Skin epidermis (tissue), 12 donors: ENCODE data around the gene ZNF197.
"Not testable (repeated sequence)": the region's sequence is repeated elsewhere in the genome, so short reads cannot be mapped to it uniquely, and the experiment has no call there.

Experiments used
- H3K27ac ChIP-seq, 21 experiments: fragments of 200-600 bp; sonication (generic) in 11 of 21; one replicate each; pipeline ENCODE4 v1.5.0; 2020; ENCODE audit warnings: mild to moderate bottlenecking in 3 of 21, inconsistent platforms in 2 of 21, moderate library complexity in 2 of 21
- H3K4me3 ChIP-seq, 7 experiments: fragments of 200-600 bp; sonication (generic) in 2 of 7; one replicate each; pipeline ENCODE4 v1.5.0; 2020; ENCODE audit warnings: inconsistent platforms in 2 of 7, mild to moderate bottlenecking in 2 of 7, moderate library complexity in 1 of 7

ZNF197 gene

GRCh38 chr3:44624749-44625480, at the start of gene ZNF197:
Gene ZNF197, plus strand, starts transcription at chr3:44625036. Its CDS starts 4,119 bp downstream, at chr3:44629155.
- Histone ChIP-seq H3K27ac (peak within 1 kb of the TSS; percentile 68 to 97 (median 89)), H3K4me3 (peak within 1 kb of the TSS; percentile 67 to 93 (median 78))

GRCh38 chr3:44576613-44577012, 48.2 kb upstream of the ZNF197 start:
- no peak overlapping the region for H3K4me3 ChIP-seq
- no peak overlapping the region for H3K27ac ChIP-seq

- H3K27ac ChIP-seq = not testable (repeated sequence)
Observed at GRCh38 chr3:44577354-44577952, 47.4 kb upstream of the ZNF197 start.

DNA sequence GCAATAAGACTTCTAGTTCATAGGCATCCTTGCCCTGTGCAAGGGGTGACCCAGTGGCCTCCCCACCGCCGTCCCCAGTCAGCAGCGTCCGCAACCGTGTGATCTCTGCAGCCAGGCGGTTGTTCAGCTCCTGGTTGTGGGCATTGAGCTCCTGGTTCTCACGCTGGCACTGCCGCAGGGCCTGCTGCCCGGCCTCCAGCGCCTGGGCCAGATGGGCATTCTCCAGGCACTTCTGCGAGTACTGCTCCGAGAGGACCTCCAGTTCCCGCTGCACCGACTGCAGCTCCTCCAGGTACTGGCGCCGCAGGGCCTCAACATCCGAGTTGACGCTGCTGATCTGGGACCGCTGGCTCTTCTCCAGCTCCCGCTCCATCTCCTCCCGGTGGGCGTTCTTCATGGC, 46.5 kb upstream of the ZNF197 start:
- not testable (repeated sequence) for H3K27ac ChIP-seq, H3K4me3 ChIP-seq

More at GRCh38 chr3:44577354-44577952, 47.4 kb upstream of the ZNF197 start:
- not testable (repeated sequence) for H3K4me3 ChIP-seq

GRCh38 chr3:44578924-44579515, 45.8 kb upstream of the ZNF197 start:
- H3K4me3 ChIP-seq, H3K27ac ChIP-seq: not testable (repeated sequence)

DNA sequence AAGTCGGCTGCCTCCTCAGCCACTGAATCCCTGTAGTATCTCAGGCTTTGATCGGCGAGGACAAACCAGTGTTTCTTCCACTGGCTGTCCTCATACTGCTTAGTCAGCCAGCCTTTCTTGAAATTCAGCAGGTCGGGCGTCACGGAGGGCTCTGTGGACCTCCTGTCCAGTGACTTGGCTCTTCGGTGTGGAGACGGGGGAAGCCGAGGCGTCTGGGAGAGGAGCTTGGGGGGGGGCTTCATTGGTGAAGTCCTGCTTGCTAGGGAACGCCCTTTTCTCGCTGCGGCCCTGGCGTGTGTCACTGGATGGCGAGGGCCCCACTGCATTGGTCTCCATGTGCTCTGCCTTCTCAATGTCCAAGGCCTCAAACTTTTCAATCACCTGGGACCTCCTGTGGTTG, 45.1 kb upstream of the ZNF197 start:
- not testable (repeated sequence) for H3K27ac ChIP-seq, H3K4me3 ChIP-seq

DNA sequence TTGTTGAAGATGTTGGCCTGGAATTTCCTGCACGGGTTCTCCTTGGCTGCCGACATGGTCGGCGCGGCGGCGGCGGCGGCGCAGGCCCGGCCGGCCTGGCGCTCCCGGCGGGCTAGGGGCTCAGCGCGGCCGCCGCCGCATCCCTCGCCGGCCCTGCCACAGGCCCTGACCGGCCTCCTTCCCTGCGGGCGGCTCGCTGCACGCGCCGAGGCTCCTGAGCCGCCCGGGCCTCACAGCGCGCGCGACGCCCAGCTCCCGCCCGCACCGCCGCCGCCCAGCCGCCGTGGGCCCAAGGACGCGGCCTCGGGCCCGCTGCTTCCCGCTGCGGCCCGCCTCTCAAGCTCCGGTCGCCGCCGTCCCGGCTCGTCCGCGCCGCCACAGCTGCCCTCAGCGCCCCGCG, 43.9 kb upstream of the ZNF197 start:
- H3K27ac ChIP-seq, H3K4me3 ChIP-seq: not testable (repeated sequence)

- Histone ChIP-seq H3K27ac (peak within 1 kb of the TSS in 19 of 21 experiments; percentile 19 to 87 (median 71)), H3K4me3 (peak within 1 kb of the TSS; percentile 35 to 53 (median 46))
Observed at GRCh38 chr3:44584646-44585501, 40.0 kb upstream of the ZNF197 start, which contains the start of gene ZNF660. Gene ZNF660, plus strand, starts transcription at chr3:44584964. Its CDS starts 9,230 bp downstream, at chr3:44594194.

DNA sequence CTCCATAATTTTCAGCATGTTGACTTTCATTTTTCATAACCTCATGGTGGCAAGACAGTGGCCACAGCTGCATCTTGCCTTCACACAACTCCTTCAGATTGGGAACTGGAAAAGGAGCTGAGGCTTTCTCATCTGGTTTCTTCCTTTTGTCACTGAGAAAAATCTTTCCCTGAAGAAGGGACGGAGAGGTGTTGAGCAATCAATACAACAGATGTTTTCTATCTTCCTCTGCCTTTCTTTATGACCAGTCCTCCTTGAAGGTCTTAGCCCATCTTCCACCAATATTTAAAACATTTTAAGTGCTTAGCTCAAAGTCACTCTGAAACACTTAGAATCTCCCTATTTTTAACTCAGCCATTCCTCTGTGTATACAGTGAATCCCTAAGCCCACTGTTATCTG, 28.2 kb upstream of the ZNF197 start:
- no peak overlapping the region for H3K4me3 ChIP-seq
- no peak overlapping the region for H3K27ac ChIP-seq

- Histone ChIP-seq H3K27ac (no peak overlapping the region), H3K4me3 (no peak overlapping the region)
Observed at GRCh38 chr3:44601749-44602148, 23.1 kb upstream of the ZNF197 start.

- H3K27ac ChIP-seq = no peak overlapping the region
- H3K4me3 ChIP-seq = no peak overlapping the region
Observed at GRCh38 chr3:44612678-44613077, 12.2 kb upstream of the ZNF197 start.

- no peak overlapping the region for H3K27ac ChIP-seq
- H3K4me3 ChIP-seq = no peak overlapping the region
Observed at GRCh38 chr3:44628716-44629115, 3.9 kb downstream of the ZNF197 start.

DNA sequence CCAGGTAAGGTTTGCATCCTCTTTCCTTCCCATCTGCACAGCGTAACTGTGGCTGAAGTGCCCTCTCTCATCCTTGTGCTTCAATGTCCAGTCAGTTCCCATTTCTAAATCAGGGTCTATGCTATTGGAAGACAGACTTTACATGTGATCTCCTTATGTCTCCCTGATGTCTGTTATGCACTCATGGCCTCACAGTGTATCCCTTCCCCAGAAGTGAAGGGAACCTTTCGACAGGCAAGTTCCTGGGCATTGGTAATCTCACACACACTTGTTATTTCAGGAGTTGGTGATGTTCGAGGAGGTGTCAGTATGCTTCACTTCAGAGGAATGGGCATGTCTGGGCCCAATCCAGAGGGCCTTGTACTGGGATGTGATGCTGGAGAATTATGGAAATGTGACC, 7.4 kb downstream of the ZNF197 start:
- no peak overlapping the region for H3K27ac ChIP-seq
- no peak overlapping the region for H3K4me3 ChIP-seq

GRCh38 chr3:44642337-44642736, 17.5 kb downstream of the ZNF197 start:
- Histone ChIP-seq H3K4me3 (no peak overlapping the region), H3K27ac (no peak overlapping the region)

DNA sequence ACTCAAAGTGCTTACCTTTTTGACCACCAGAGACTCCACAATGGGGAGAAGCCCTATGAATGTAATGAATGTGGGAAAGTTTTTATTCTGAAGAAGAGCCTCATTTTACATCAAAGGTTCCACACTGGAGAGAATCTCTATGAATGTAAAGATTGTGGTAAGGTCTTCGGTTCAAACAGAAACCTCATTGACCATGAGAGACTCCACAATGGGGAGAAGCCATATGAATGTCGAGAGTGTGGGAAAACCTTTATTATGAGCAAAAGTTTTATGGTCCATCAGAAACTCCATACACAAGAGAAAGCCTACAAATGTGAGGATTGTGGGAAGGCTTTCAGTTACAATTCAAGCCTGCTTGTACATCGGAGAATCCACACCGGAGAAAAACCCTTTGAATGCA, 18.2 kb downstream of the ZNF197 start:
- no peak overlapping the region for H3K4me3 ChIP-seq
- H3K27ac ChIP-seq = no peak overlapping the region

DNA sequence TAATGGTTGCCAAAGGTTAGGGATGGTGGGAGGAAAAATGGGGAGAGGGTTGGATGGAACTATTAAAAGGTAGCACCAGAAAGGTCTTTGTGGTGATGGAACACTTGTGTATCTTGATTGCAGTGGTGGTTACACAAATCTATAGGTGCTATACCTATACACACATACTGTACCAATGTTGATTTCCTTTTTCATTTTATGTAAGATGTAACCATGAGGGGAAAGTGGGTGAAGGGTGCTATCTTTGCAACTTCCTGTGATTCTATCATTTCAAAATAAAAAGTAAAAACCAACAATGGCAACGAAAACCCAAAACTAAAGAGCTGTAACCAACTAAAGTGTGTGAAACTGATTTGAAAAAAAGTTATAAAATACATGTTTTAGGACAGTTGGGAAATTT, 22.9 kb downstream of the ZNF197 start:
- Histone ChIP-seq H3K27ac (no peak overlapping the region), H3K4me3 (no peak overlapping the region)

DNA sequence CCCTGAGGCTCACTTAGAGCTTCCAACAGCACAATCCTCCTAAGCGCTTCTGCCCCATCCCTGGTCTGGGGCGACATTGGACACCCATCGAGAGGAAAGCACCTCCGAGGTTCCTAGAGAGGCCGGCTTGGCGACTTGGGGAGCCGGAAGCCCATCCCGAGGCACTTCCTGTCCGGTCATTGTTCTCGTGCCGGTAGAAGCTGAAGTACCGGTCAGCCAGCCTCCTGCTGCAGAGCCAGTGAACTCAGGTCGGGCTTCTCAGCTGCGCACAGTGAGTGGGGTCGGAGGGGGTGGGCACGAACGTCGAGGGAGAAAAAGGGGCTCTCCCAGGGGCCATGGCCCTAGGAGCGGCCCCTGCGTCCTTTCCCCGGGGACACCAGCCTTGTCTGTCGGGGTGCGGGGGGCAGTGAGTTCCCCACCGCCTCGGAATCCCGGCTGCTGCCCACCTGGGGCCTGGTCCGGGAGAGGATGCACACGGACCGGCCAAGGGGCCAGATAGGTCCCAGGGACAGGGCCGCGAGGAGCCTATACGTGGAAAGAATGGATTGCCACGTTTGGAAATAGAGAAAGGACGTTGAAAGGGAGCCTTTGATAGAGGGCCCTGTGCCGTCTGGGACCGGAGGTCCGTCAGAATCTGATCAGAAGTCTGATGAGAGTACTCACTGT, 23.9 kb downstream of the ZNF197 start, which contains the start of gene ZNF35:
TSS of gene ZNF35 (plus strand) at position 169 of the 666 bp plus-strand sequence. CDS start 2,336 bp downstream, outside the sequence.
- peak within 1 kb of the TSS; percentile 68 to 94 (median 84) for H3K4me3 ChIP-seq
- H3K27ac ChIP-seq = peak within 1 kb of the TSS in 20 of 21 experiments; percentile 26 to 89 (median 79)

DNA sequence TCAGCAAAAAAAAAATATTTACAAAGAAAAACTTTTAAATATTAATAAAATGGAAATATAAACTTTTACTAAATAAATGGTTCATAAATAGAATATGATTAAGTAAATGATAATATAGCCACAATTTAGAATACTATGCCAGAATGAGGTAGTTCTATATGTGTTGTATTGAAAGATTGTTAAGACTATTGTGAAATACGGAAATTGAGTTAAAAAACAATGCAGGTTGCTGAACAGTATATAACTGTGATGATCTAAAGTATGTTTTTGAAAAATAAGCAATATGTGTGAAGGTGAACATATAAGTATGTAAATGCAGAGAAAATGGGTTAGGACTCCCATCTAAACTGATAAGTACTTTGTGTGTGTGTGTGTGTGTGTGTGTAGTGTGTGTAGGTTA, 24.9 kb downstream of the ZNF197 start:
- H3K27ac ChIP-seq = no peak overlapping the region
- H3K4me3 ChIP-seq = peak overlapping the region in 1 of 7 experiments; percentile 94

DNA sequence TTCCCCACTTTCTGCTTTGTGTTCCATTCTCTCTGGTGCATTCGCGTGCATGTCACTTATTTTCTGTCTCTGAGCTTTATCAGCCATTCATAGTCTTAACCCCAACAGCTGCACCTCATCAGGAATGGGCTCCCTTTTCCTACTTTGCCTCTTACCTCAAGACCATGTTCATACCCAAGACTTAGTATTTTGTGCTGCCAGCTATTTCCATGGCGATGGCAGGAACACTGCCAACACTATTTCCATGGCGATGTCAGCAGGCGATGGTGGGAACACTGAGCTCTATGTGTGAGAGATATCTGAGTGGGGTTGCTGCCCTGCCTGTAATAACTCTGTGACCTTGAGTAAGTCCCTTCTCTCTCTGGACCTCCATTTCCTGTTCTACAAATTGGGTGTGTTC, 29.2 kb downstream of the ZNF197 start:
- no peak overlapping the region for H3K4me3 ChIP-seq
- H3K27ac ChIP-seq = no peak overlapping the region
